ENCODE measurements around the gene PCDHGB3.
"Not testable (repeated sequence)": the region's sequence is repeated elsewhere in the genome, so short reads cannot be mapped to it uniquely, and the experiment has no call there.

PCDHGB3 gene

GRCh38 chr5:141369994-141370848 is at the start of gene PCDHGB3:
Gene PCDHGB3 (plus strand): TSS chr5:141370242. CDS start chr5:141370395, 153 bp downstream.
- no peak for DNase-seq (ENCODE audit: low spot score)

DNA sequence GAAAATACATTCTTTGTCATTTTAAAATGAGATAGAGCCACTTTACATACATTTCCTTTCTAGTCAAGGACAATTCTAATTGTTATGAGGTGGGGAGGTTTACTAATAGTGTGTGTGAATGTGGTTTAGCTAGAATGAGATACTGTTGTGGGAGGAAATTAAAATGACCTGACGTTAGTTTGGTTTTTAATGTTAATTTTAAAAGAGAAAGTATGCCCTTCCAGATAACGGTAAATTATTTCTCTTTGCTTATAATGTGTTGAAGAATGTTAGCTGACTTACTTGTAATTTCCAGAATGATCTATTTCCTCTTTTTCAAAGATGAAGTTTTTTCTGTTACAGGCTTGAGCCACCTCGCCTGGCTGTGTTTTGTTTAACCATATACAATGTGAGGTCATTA is 47.8 kb upstream of the PCDHGB3 start:
- no peak for DNase-seq (ENCODE audit: low spot score)

GRCh38 chr5:141326088-141326854 is 43.8 kb upstream of the PCDHGB3 start:
- peak; percentile 64 for DNase-seq (ENCODE audit: low spot score)

GRCh38 chr5:141328231-141328630 is 41.8 kb upstream of the PCDHGB3 start:
- DNase-seq (ENCODE audit: low spot score) = no peak

- DNase-seq (ENCODE audit: low spot score) = peak; percentile 42
These were observed 39.6 kb upstream of the PCDHGB3 start, which contains the start of gene PCDHGA1 for GRCh38 chr5:141330299-141331080. Gene PCDHGA1 (plus strand): TSS chr5:141330514.

- not testable (repeated sequence) for DNase-seq (ENCODE audit: low spot score)
These were observed 37.5 kb upstream of the PCDHGB3 start for GRCh38 chr5:141332571-141332970.

DNA sequence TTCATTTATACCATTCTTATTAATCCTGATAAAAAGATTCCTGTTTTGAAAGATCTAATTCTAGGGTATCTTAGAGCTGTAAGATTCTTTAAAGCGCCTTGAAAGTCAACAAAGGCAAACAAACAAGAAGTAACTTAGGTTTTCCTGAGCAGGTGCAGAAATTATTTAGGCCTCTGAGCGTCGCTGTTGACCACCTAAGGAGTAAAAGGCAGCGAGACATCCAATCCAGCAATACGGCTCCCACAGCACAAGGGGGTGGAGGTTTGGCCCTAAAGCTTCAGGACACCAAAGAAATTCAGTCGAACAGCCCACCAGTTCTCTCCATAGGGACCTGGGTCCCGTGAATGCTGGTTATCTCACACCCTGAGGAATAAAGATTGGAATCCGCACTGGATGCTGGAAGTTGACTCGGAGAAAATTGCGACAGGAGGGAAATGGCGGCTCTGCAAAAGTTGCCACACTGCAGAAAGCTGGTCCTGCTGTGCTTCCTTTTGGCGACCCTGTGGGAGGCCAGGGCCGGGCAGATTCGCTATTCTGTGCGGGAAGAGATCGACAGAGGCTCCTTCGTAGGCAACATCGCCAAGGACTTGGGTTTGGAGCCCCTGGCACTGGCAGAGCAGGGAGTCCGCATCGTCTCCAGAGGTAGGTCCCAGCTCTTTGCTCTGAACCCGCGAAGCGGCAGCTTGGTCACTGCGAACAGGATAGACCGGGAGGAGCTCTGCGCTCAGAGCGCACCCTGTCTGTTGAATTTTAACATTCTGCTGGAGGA is 31.3 kb upstream of the PCDHGB3 start, which contains the start of gene PCDHGA2:
TSS of gene PCDHGA2 (plus strand) at position 223 of the 769 bp plus-strand sequence.
- peak; percentile 71 for DNase-seq (ENCODE audit: low spot score)

DNA sequence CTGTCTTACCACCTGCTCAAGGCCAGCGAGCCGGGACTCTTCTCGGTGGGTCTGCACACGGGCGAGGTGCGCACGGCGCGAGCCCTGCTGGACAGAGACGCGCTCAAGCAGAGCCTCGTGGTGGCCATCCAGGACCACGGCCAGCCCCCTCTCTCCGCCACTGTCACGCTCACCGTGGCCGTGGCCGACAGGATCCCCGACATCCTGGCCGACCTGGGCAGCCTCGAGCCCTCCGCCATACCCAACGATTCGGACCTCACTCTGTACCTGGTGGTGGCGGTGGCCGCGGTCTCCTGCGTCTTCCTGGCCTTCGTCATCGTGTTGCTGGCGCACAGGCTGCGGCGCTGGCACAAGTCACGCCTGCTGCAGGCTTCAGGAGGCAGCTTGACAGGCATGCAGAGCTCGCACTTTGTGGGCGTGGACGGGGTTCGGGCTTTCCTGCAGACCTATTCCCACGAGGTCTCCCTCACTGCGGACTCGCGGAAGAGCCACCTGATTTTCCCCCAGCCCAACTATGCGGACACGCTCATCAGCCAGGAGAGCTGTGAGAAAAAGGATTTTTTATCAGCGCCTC is 29.2 kb upstream of the PCDHGB3 start:
- not testable (repeated sequence) for DNase-seq (ENCODE audit: low spot score)

DNA sequence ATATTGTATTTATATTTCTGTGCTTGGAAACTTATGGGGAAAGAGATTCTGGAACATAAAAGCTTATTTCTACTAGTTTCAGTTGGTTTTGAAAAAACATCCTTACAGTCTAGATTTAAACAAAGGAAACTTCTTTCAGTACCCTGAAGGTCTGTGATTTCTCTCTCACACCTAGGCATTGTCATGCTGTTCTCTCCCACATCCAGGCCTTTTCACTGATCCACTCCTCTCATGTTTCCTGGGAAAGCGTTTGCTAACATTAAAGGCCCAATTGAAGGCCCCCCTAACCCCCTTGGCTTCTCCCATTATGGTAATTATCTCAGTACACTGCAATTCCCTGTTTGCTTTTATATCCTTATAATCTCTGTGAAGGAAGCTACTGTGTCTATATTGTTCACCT is 27.3 kb upstream of the PCDHGB3 start:
- DNase-seq (ENCODE audit: low spot score) = no peak

GRCh38 chr5:141343242-141343952 is 26.6 kb upstream of the PCDHGB3 start, which contains the start of gene PCDHGA3:
Gene PCDHGA3 (plus strand): TSS chr5:141343829. CDS start chr5:141344034, 205 bp downstream.
- DNase-seq (ENCODE audit: low spot score) = no peak

DNA sequence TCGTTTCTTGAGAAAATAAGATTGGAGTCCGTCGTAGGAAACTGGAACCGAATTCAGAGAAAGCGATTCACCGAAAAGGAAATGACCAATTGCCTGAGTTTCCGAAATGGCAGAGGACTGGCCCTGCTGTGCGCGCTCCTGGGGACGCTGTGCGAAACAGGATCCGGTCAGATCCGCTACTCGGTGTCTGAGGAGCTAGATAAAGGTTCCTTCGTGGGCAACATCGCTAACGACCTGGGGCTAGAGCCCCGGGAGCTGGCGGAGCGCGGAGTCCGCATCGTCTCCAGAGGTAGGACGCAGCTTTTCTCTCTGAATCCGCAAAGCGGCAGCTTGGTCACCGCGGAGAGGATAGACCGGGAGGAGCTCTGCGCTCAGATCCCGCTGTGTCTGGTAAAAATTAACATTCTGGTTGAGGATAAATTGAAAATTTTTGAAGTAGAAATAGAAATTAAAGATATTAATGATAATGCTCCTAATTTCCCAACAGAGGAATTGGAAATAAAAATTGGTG is 26.0 kb upstream of the PCDHGB3 start:
- no peak for DNase-seq (ENCODE audit: low spot score)

DNA sequence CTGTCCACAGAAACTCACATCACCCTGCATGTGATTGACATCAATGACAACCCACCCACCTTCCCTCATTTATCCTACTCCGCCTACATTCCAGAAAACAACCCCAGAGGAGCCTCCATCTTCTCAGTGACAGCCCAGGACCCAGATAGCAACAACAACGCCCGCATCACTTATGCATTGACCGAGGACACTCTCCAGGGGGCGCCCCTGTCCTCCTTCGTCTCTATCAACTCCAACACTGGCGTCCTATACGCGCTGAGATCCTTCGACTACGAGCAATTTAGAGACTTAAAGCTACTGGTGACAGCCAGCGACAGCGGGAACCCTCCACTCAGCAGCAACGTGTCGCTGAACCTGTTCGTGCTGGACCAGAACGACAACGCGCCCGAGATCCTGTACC is 24.7 kb upstream of the PCDHGB3 start:
- no peak for DNase-seq (ENCODE audit: low spot score)

DNA sequence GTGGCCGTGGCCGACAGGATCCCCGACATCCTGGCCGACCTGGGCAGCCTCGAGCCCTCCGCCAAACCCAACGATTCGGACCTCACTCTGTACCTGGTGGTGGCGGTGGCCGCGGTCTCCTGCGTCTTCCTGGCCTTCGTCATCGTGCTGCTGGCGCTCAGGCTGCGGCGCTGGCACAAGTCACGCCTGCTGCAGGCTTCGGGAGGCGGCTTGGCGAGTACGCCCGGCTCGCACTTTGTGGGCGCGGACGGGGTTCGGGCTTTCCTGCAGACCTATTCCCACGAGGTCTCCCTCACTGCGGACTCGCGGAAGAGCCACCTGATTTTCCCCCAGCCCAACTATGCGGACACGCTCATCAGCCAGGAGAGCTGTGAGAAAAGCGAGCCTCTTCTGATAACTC is 24.0 kb upstream of the PCDHGB3 start:
- DNase-seq (ENCODE audit: low spot score) = not testable (repeated sequence)

- peak; percentile 87 for DNase-seq (ENCODE audit: low spot score)
These were observed 20.0 kb upstream of the PCDHGB3 start, which contains the start of gene PCDHGB1 for GRCh38 chr5:141349917-141350619. Gene PCDHGB1 (plus strand): TSS chr5:141350099. CDS start chr5:141350261, 162 bp downstream.

DNA sequence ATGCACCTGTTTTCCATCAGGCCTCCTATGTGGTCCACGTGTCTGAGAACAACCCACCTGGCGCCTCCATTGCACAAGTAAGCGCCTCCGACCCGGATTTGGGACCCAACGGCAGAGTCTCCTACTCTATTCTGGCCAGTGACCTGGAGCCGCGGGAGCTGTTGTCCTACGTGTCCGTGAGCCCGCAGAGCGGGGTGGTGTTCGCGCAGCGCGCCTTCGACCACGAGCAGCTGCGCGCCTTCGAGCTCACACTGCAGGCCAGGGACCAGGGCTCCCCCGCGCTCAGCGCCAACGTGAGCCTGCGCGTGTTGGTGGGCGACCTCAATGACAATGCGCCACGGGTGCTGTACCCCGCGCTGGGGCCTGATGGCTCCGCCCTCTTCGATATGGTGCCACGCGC is 18.5 kb upstream of the PCDHGB3 start:
- no peak for DNase-seq (ENCODE audit: low spot score)

DNA sequence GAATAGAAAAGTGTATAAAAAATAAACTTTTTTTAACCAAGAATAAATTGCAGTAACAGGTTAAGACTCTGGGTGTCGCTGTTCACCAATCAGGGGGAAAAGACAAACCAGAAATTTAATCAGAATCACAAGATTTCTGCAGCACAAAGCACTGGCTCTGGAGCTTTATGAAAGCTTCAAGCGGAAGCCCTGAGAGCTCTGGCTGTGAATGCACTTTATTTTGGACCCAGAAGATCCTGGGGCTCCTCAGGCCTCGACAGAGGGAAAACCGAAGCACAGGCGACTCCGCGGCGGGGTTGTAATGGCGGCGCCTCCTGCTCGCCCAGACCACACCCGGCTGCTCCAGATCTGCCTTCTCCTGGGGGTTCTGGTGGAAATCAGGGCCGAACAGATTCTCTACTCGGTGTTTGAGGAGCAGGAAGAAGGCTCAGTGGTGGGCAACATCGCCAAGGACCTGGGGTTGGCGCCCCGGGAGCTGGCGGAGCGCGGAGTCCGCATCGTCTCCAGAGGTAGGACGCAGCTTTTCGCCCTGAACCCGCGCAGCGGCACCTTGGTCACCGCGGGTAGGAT is 15.1 kb upstream of the PCDHGB3 start, which contains the start of gene PCDHGA4:
TSS of gene PCDHGA4 (plus strand) at position 122 of the 570 bp plus-strand sequence. CDS start at position 209, 87 bp downstream.
- DNase-seq (ENCODE audit: low spot score) = no peak

DNA sequence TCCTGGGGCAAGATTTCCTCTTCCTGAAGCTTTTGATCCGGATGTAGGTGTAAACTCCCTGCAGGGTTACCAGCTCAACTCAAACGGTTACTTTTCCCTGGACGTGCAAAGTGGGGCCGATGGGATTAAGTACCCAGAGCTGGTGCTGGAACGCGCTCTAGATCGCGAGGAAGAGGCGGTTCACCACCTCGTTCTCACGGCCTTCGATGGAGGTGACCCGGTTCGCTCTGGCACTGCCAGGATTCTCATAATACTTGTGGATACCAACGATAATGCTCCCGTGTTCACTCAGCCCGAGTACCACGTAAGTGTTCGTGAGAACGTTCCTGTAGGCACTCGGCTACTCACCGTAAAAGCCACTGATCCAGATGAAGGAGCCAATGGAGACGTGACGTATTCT is 14.4 kb upstream of the PCDHGB3 start:
- DNase-seq (ENCODE audit: low spot score) = no peak

GRCh38 chr5:141356133-141356532 is 13.9 kb upstream of the PCDHGB3 start:
- no peak for DNase-seq (ENCODE audit: low spot score)

DNA sequence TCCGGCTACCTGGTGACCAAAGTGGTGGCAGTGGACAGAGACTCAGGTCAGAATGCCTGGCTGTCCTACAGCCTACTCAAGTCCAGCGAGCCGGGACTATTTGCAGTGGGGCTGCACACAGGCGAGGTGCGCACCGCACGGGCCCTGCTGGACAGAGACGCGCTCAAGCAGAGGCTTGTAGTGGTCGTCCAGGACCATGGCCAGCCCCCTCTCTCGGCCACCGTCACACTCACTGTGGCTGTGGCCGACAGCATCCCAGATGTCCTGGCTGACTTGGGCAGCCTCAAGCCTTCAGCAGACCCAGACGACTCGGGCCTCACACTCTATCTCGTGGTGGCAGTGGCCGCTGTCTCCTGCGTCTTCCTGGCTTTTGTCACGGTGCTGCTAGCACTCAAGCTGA is 13.1 kb upstream of the PCDHGB3 start:
- no peak for DNase-seq (ENCODE audit: low spot score)
